Stimulated activated CD4-positive, alpha-beta T cell treated with anti-CD3 and anti-CD28 coated beads, Interleukin-2, amount 100 ng/mL, for 4 hours (primary cell): ENCODE data around the gene NRN1.
"Not testable (repeated sequence)": the region's sequence is repeated elsewhere in the genome, so short reads cannot be mapped to it uniquely, and the experiment has no call there.

Experiments used
- DNase-seq: peaks from one replicate; pipeline ENCODE4 v3.0.0-alpha.2; 2020; ENCODE audit warnings: low read depth

The NRN1 gene

DNA sequence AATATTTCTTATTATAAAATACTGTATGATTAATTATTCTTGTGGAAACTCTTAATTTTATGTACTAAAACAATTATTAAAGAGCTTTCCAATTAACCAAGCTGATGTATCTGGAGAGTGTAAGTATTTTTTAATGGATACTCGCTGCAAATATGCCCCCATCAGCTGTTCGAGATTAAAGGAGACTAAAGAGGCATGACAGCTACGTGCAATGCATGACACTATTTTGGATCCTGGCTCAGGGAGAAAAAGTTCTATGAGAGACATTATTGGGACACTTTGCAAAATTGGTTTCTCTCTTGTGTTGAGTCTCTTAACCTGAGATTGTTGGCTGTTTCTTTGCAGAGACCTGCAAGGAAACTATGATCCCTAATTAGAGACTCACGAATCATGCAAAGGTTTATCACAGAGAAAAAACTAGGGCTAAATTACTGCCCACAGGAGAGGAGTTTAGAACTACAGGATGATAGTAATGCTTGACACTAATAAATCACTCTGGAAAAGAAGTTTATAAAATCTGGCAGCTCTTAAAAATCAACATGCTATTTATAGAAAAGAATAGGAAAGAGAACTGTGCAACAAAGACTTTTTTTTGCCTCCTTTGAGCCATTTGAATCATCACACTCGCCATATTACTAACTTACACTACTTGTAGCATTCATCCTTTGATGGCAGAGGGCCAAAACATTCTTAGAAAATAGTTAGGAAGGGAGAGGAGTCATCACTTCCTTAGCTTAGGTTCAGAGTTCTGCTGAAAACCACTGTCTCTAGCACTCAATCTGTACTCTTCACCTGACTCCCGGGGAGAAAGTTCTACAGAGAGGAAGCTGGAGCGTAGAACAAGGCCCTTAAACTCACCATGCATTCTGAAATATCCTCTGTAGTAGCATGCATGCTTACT lies 25.3 kb downstream of the NRN1 start:
- no peak for DNase-seq

DNA sequence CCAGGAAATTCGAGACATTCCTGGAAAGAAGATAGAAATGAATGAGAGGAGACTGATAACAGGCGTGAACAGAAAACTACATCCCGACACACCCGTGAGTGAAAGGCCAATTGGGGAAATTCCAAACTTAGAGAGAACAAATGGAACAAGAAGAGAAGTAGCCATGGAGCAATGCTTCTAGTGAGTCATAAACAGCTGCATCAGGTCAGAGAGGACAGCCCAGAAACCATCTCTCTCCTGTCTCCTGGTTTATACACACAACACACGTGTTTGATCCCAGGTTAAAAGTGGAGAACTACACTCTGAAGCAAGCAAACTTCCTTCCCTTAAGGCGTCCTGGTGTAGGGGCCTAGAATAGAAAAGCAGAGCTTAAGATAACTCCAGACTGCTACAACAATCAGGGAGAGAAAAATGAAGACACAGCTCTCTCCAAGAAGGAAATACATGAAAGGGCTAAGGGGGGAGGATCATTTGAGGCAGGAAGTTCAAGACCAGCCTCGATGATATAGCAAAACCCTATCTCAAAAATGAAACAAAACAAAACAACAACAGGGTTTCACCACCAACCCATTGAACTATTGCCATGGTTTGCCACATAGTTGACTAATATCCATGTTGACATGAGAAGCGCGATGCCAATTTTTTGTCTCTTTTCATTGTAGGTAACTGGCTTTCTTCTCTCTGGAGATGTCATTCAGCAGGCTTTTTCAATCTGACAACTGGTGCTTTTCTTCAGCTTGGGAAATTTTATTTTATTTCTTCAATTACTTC lies 26.9 kb downstream of the NRN1 start:
- no peak for DNase-seq

DNA sequence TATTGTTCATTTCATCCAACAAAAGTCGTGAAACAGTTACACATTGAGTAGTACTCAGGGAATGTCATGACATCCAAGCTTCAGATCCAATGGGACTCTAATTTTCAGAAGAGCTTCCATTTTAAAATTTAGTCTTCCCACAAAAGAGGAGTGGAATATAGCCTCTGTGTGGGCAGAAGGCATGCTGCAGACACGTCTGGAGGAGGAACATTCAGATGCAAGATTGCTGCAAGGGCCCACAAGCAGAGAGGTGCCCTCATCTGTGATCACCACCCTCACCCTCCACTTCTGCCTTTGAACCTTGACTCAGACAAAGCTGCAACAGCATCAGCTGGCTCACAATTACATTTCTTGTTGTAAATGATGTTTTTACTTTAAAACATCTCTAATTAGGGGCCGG lies 29.9 kb downstream of the NRN1 start:
- no peak for DNase-seq

- DNase-seq, result no peak
Observed at GRCh38 chr6:5968817-5969734, 37.6 kb downstream of the NRN1 start.

- DNase-seq, result not testable (repeated sequence)
Observed at GRCh38 chr6:5968036-5968435, 38.7 kb downstream of the NRN1 start.

- no peak for DNase-seq
Observed at GRCh38 chr6:5967594-5967993, 39.1 kb downstream of the NRN1 start.

DNA sequence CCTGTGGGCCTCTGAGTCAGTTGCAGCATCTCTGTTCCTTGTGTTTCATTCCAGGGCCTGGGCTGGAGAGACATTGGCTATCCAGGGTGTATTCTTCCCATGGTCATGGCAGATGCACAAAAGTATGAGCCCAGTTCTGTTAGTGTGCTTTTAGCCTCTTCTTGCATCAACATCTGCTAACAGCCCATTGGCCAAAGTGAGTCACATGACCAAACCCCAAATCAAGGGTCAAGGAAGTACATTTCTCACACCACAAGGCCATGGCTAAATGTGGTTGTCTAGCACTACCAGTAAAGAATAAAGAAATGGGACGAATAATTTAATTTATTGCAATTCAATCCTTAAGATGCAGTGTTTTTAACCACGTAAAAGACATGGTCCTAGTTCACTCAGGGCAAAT lies 43.9 kb downstream of the NRN1 start:
- no peak for DNase-seq

- no peak for DNase-seq
Observed at GRCh38 chr6:5961836-5962235, 44.9 kb downstream of the NRN1 start.

GRCh38 chr6:5960456-5960855 lies 46.3 kb downstream of the NRN1 start:
- DNase-seq, result no peak

GRCh38 chr6:5958921-5959320 lies 47.8 kb downstream of the NRN1 start:
- no peak for DNase-seq

- DNase-seq, result no peak
Observed at GRCh38 chr6:5956939-5957338, 49.8 kb downstream of the NRN1 start.

DNA sequence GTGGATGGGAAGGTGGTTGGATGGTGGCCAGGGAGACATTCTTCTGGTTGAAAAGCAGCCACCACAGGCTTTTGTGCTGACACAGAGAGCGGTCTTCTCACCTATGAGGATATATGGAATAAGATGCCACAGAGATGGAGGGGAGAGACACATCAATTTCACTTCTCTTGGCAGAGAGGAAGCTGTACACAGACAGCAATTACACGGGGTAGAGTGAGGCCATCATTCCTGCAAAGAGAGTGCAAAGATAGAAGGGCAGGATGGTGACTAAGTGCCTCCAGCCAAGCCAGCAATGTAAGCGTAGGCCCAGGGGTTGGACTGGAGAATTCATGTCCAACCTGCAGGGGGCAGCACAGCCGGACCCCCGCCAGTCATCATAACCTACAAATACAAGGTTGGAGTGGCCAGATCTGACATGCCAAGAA lies 56.4 kb downstream of the NRN1 start:
- DNase-seq, result no peak
